HG03378 (cell line): Measurements from ENCODE around the gene PPM1K.
A peak's percentile ranks its signal among the peaks of the same experiment; 100 is the strongest.
"Not testable (repeated sequence)": the region's sequence is repeated elsewhere in the genome, so short reads cannot be mapped to it uniquely, and the experiment has no call there.

Source experiments
- ATAC-seq: cut with Tn5 transposase; IDR thresholded peaks from one replicate; pipeline ENCODE4 v1.9.1; 2021; ENCODE audit warnings: mild to moderate bottlenecking, moderate library complexity; ENCODE audit not compliant: unreplicated experiment

PPM1K gene

GRCh38 chr4:88284439-88285234 lies at the start of gene PPM1K:
Gene PPM1K, minus strand, starts transcription at chr4:88284561. Its CDS starts 5,978 bp downstream, at chr4:88278583.
- peak; percentile 77 for ATAC-seq

- no peak for ATAC-seq
Measured at GRCh38 chr4:88333741-88334405, 49.5 kb upstream of the PPM1K start.

GRCh38 chr4:88327665-88328064 lies 43.3 kb upstream of the PPM1K start:
- ATAC-seq: no peak

GRCh38 chr4:88320780-88321373 lies 36.5 kb upstream of the PPM1K start:
- ATAC-seq: peak; percentile 98

- ATAC-seq: peak; percentile 46
Measured at GRCh38 chr4:88320224-88320779, 35.9 kb upstream of the PPM1K start.

- no peak for ATAC-seq
Measured at GRCh38 chr4:88318751-88319350, 34.5 kb upstream of the PPM1K start.

GRCh38 chr4:88315460-88316017 lies 31.2 kb upstream of the PPM1K start:
- no peak for ATAC-seq

GRCh38 chr4:88313088-88313624 lies 28.8 kb upstream of the PPM1K start:
- ATAC-seq: not testable (repeated sequence)

GRCh38 chr4:88308587-88308986 lies 24.2 kb upstream of the PPM1K start:
- no peak for ATAC-seq

- no peak for ATAC-seq
Measured at GRCh38 chr4:88297725-88298454, 13.5 kb upstream of the PPM1K start.

GRCh38 chr4:88297212-88297516 lies 12.8 kb upstream of the PPM1K start:
- no peak for ATAC-seq

GRCh38 chr4:88296413-88297211 lies 12.3 kb upstream of the PPM1K start:
- ATAC-seq: no peak

GRCh38 chr4:88295656-88296055 lies 11.3 kb upstream of the PPM1K start:
- no peak for ATAC-seq

- no peak for ATAC-seq
Measured at GRCh38 chr4:88291003-88291402, 6.6 kb upstream of the PPM1K start.

GRCh38 chr4:88286897-88287296 lies 2.5 kb upstream of the PPM1K start:
- ATAC-seq: no peak

- ATAC-seq: no peak
Measured at GRCh38 chr4:88285235-88285653, 883 bp upstream of the PPM1K start.

GRCh38 chr4:88283661-88284438 lies 511 bp downstream of the PPM1K start:
- ATAC-seq: peak; percentile 5

GRCh38 chr4:88280228-88280795 lies 4.0 kb downstream of the PPM1K start:
- no peak for ATAC-seq
